OCI-LY7 (cell line): ENCODE results near the gene EML3. TPM values are rescaled to one million over a fixed set of nuclear protein-coding genes. Genes with fewer than 3 reads are reported as not detected.
"Not testable (repeated sequence)": the region's sequence is repeated elsewhere in the genome, so short reads cannot be mapped to it uniquely, and the experiment has no call there.

Experiments
- BruUV-seq: library from RNA; stranded (reverse); fragments of 400-500 nt; replicated peaks from 2 replicates; lab custom pipeline; 2021; lab: Mats Ljungman, UMichigan
- CTCF ChIA-PET: fragments of 300-600 bp; sonication (Branson Sonifier 250); formaldehyde crosslinking; loops from one replicate; lab custom pipeline; 2022; ENCODE audit warnings: antibody characterized with exemption; ENCODE audit not compliant: unreplicated experiment; lab: Charles Lee
- POLR2A ChIA-PET: fragments of 300-600 bp; sonication (Branson Sonifier 250); formaldehyde crosslinking; loops from one replicate; lab custom pipeline; 2022; ENCODE audit warnings: antibody characterized with exemption; lab: Charles Lee
- DNase-seq: peaks from one replicate; pipeline ENCODE4 v3.0.0-alpha.2; 2015; ENCODE audit warnings: low spot score
- H2AFZ ChIP-seq: fragments of 200-600 bp; sonication (generic), shearing (Covaris generic); 2 replicates; pipeline ENCODE4 v1.6.1; 2014; ENCODE audit warnings: mild to moderate bottlenecking, antibody characterized with exemption, low read length, moderate library complexity
- H3K27ac ChIP-seq: fragments of 200-600 bp; sonication (generic); 2 replicates; pipeline ENCODE4 v1.5.1; 2014; ENCODE audit warnings: mixed run types, low read depth, mild to moderate bottlenecking, moderate library complexity, low read length, inconsistent platforms; ENCODE audit not compliant: poor library complexity, severe bottlenecking
- H3K36me3 ChIP-seq: fragments of 200-600 bp; sonication (generic); 2 replicates; pipeline ENCODE4 v1.6.1; 2014; ENCODE audit warnings: mild to moderate bottlenecking, antibody characterized with exemption, low read length, moderate library complexity, mixed read lengths; ENCODE audit not compliant: insufficient read depth
- H3K4me1 ChIP-seq: fragments of 200-600 bp; sonication (generic); 2 replicates; pipeline ENCODE4 v1.5.1; 2014; ENCODE audit warnings: mild to moderate bottlenecking, low read length; ENCODE audit not compliant: insufficient read depth, poor library complexity, severe bottlenecking
- H3K4me2 ChIP-seq: fragments of 200-600 bp; sonication (generic); 2 replicates; pipeline ENCODE4 v1.6.1; 2014; ENCODE audit warnings: mild to moderate bottlenecking, low read length
- H3K4me3 ChIP-seq: fragments of 200-600 bp; sonication (generic); 2 replicates; pipeline ENCODE4 v1.5.1; 2014; ENCODE audit warnings: mild to moderate bottlenecking, low read depth, low read length; ENCODE audit not compliant: poor library complexity, severe bottlenecking
- H3K79me2 ChIP-seq: fragments of 200-600 bp; sonication (generic); 2 replicates; pipeline ENCODE4 v1.6.1; 2016; ENCODE audit warnings: low read depth, mild to moderate bottlenecking, low read length, moderate library complexity, mixed read lengths; ENCODE audit not compliant: insufficient read depth
- H3K9me2 ChIP-seq: fragments of 200-600 bp; sonication (generic); 2 replicates; pipeline ENCODE4 v1.6.1; 2016; ENCODE audit warnings: mild to moderate bottlenecking, low read length, mixed read lengths; ENCODE audit not compliant: insufficient read depth
- H3K9me3 ChIP-seq: fragments of 200-600 bp; sonication (generic); 2 replicates; pipeline ENCODE4 v1.6.1; 2014; ENCODE audit warnings: mild to moderate bottlenecking, mixed run types, low read length, mixed read lengths
- H4K20me1 ChIP-seq: fragments of 200-600 bp; sonication (generic); 2 replicates; pipeline ENCODE4 v1.6.1; 2014; ENCODE audit warnings: mild to moderate bottlenecking, antibody characterized with exemption, low read length, moderate library complexity, mixed read lengths; ENCODE audit not compliant: insufficient read depth
- CTCF ChIP-seq: fragments of 200-600 bp; sonication (generic); conservative IDR thresholded peaks from 2 replicates; pipeline ENCODE4 v1.5.1; 2014; ENCODE audit warnings: mild to moderate bottlenecking, antibody characterized with exemption, low read length, moderate library complexity, mixed read lengths
- EZH2phosphoT487 ChIP-seq: fragments of 200-600 bp; sonication (generic); IDR thresholded peaks from 2 replicates; pipeline ENCODE4 v1.6.1; 2018; ENCODE audit warnings: low read depth, borderline replicate concordance, mild to moderate bottlenecking, mixed run types, antibody characterized with exemption, low read length, moderate library complexity, mixed read lengths
- intact Hi-C: fragments of 100-400 bp; cut with micrococcal nuclease; formaldehyde crosslinking; loops from one replicate; pipeline ENCODE4 v1.10.0; 2022; ENCODE audit not compliant: unreplicated experiment
- total RNA-seq, 2 experiments: library from RNA; depleted of rRNA in 1 of 2; stranded (reverse); fragments of >200 nt in 1 of 2; shearing (Covaris generic) in 1 of 2; gene quantifications; 2 replicates each; pipeline ENCODE4 v1.2.3, GENCODE V29; 2014 to 2022

EML3 gene
- total RNA-seq, 2 experiments from 2014 or later: 52.8 to 81.6 TPM

GRCh38 chr11:62621027-62621566 is 8.5 kb upstream of the EML3 start:
- intact Hi-C loops: no loop called here
- CTCF ChIA-PET: interaction anchor here (0.9 to 1.0 kb wide), 2 partner anchors 29 to 32 kb away, joined by 3 to 4 read pairs; partner anchors contain the start of gene INTS5
- H3K4me3 ChIP-seq: peak overlapping the region; percentile 79
- H3K9me2 ChIP-seq: no peaks in the 10 kb centered on the region
- H3K4me2 ChIP-seq: peak overlapping the region; percentile 98
- TSS peak; percentile 60 for BruUV-seq
- POLR2A ChIA-PET: interaction anchor here (0.8 to 2.7 kb wide), 12 partner anchors 10 to 151 kb away, joined by 3 to 17 read pairs (median 4); partner anchors contain the start of genes C11orf98, CSKMT, EEF1G and GANAB
- H3K27ac ChIP-seq: peak overlapping the region; percentile 83
- H3K9me3 ChIP-seq: no peaks in the 10 kb centered on the region
- TF ChIP-seq CTCF (no peak), EZH2phosphoT487 (no peak)
- H3K4me1 ChIP-seq: peaks cover 25% of the 10 kb centered on the region
- peaks cover 24% of the 10 kb centered on the region for H3K79me2 ChIP-seq
- peak overlapping the region; percentile 42; the same call in 1 of the 2 replicates for H2AFZ ChIP-seq
- H4K20me1 ChIP-seq: no peaks in the 10 kb centered on the region
- H3K36me3 ChIP-seq: peaks cover 45% of the 10 kb centered on the region
- DNase-seq: no peak

- H3K79me2 ChIP-seq: peaks cover 24% of the 10 kb centered on the region
- H3K27ac ChIP-seq, H2AFZ ChIP-seq, H3K4me2 ChIP-seq, H3K9me3 ChIP-seq, POLR2A ChIA-PET, DNase-seq, H3K4me3 ChIP-seq, BruUV-seq, H4K20me1 ChIP-seq, intact Hi-C loops, H3K9me2 ChIP-seq, CTCF ChIA-PET: not testable (repeated sequence)
- peaks cover 26% of the 10 kb centered on the region for H3K36me3 ChIP-seq
- H3K4me1 ChIP-seq: peaks cover 22% of the 10 kb centered on the region
These were observed 4.4 kb upstream of the EML3 start for GRCh38 chr11:62616957-62617356.

- TF ChIP-seq CTCF (no peak), EZH2phosphoT487 (no peak)
- intact Hi-C loops: no loop called here
- H3K4me1 ChIP-seq: peaks cover 29% of the 10 kb centered on the region
These were observed 2.9 kb upstream of the EML3 start for GRCh38 chr11:62615521-62615920.

More at GRCh38 chr11:62615521-62615920, 2.9 kb upstream of the EML3 start:
- peaks cover 26% of the 10 kb centered on the region for H3K36me3 ChIP-seq
- no peak for DNase-seq
- BruUV-seq: no TSS peak
- no peaks in the 10 kb centered on the region for H3K9me3 ChIP-seq
- no peak overlapping the region for H3K27ac ChIP-seq
- ChIA-PET CTCF (no interaction called here), POLR2A (interaction anchor here (0.7 kb wide), 1 partner anchor 240 kb away, joined by 3 read pairs; no protein-coding TSS in a partner anchor)
- no peak overlapping the region for H2AFZ ChIP-seq
- peaks cover 21% of the 10 kb centered on the region; the same call in 1 of the 2 replicates for H3K79me2 ChIP-seq
- no peaks in the 10 kb centered on the region for H3K9me2 ChIP-seq
- H3K4me2 ChIP-seq: no peak overlapping the region
- no peaks in the 10 kb centered on the region for H4K20me1 ChIP-seq
- no peak overlapping the region for H3K4me3 ChIP-seq
